DND-41 (cell line): ENCODE results near the gene PLCL1.

Experiments
- CTCF ChIP-seq: IDR thresholded peaks from 2 replicates; pipeline ENCODE4 v1.5.1; 2012; ENCODE audit warnings: borderline replicate concordance, low read length, moderate library complexity, mild to moderate bottlenecking; ENCODE audit not compliant: poor library complexity, severe bottlenecking; ENCODE audit errors: extremely low read depth
- EZH2 ChIP-seq: IDR thresholded peaks from 3 replicates; pipeline ENCODE4 v1.6.1; 2012; ENCODE audit warnings: borderline replicate concordance, low read depth, mild to moderate bottlenecking, moderate library complexity, low read length, inconsistent platforms; ENCODE audit not compliant: severe bottlenecking

- TF ChIP-seq CTCF (no peak), EZH2 (no peak)
Observed at GRCh38 chr2:198072655-198073054, 268.3 kb downstream of the PLCL1 start.
